ENCODE data around the gene SNX30. TPM values are rescaled to one million over a fixed set of nuclear protein-coding genes. Genes with fewer than 3 reads are reported as not detected.

SNX30 gene
- total and polyA plus RNA-seq, 2 donors from 2014 or later = 7.9 to 22.9 TPM

GRCh38 chr9:112914524-112914923, 164.0 kb downstream of the SNX30 start:
- FAIRE-seq = no peak

GRCh38 chr9:112917047-112917986, 166.8 kb downstream of the SNX30 start:
- Histone ChIP-seq H3K36me3 (ENCODE audit: control insufficient read depth in 2 of 3, insufficient read depth in 3 of 3, low read length in 3 of 3) (no peaks in the 10 kb centered on the region), H3K9me3 (ENCODE audit: control insufficient read depth in 2 of 3, insufficient read depth in 1 of 3, low read length in 3 of 3) (no peaks in the 10 kb centered on the region), H3K27ac (ENCODE audit: low read depth in 2 of 2, low read length in 2 of 2) (no peak overlapping the region), H3K27me3 (ENCODE audit: control insufficient read depth, insufficient read depth, low read length) (no peaks in the 10 kb centered on the region), H3K9ac (ENCODE audit: low read length in 3 of 3) (no peak overlapping the region), H3K4me3 (ENCODE audit: low read length in 3 of 3) (no peak overlapping the region), H3K4me1 (ENCODE audit: control insufficient read depth in 2 of 3, insufficient read depth in 2 of 3, low read depth in 1 of 3, low read length in 3 of 3) (no peaks in the 10 kb centered on the region)
- FAIRE-seq (no peak), DNase-seq (no peak)
- intact Hi-C loops (cut with DNase I) = no loop called here
- no peak for TF ChIP-seq CTCF (IDR thresholded peaks at IDR 0.05; ENCODE audit: borderline replicate concordance, extremely low read depth, insufficient read depth)

More at GRCh38 chr9:112914524-112914923, 164.0 kb downstream of the SNX30 start:
- H3K27me3 ChIP-seq (ENCODE audit: control insufficient read depth, insufficient read depth, low read length) = no peaks in the 10 kb centered on the region
- H3K9ac ChIP-seq (ENCODE audit: low read length in 3 of 3) = no peak overlapping the region
- no peaks in the 10 kb centered on the region for H3K9me3 ChIP-seq (ENCODE audit: control insufficient read depth in 2 of 3, insufficient read depth in 1 of 3, low read length in 3 of 3)
- intact Hi-C loops (cut with DNase I) = no loop called here
- no peaks in the 10 kb centered on the region for H3K4me1 ChIP-seq (ENCODE audit: control insufficient read depth in 2 of 3, insufficient read depth in 2 of 3, low read depth in 1 of 3, low read length in 3 of 3)
- no peak for DNase-seq
- H3K27ac ChIP-seq (ENCODE audit: low read depth in 2 of 2, low read length in 2 of 2) = no peak overlapping the region
- no peak for TF ChIP-seq CTCF (IDR thresholded peaks at IDR 0.05; ENCODE audit: borderline replicate concordance, extremely low read depth, insufficient read depth)
- H3K36me3 ChIP-seq (ENCODE audit: control insufficient read depth in 2 of 3, insufficient read depth in 3 of 3, low read length in 3 of 3) = no peaks in the 10 kb centered on the region
- H3K4me3 ChIP-seq (ENCODE audit: low read length in 3 of 3) = no peak overlapping the region

GRCh38 chr9:112917987-112918362, 167.4 kb downstream of the SNX30 start:
- no peaks in the 10 kb centered on the region for H3K27me3 ChIP-seq (ENCODE audit: control insufficient read depth, insufficient read depth, low read length)
- H3K9me3 ChIP-seq (ENCODE audit: control insufficient read depth in 2 of 3, insufficient read depth in 1 of 3, low read length in 3 of 3) = no peaks in the 10 kb centered on the region
- no peak overlapping the region for H3K9ac ChIP-seq (ENCODE audit: low read length in 3 of 3)
- TF ChIP-seq CTCF (IDR thresholded peaks at IDR 0.05; ENCODE audit: borderline replicate concordance, extremely low read depth, insufficient read depth) = no peak
- FAIRE-seq (no peak), DNase-seq (no peak)
- no peaks in the 10 kb centered on the region for H3K36me3 ChIP-seq (ENCODE audit: control insufficient read depth in 2 of 3, insufficient read depth in 3 of 3, low read length in 3 of 3)
- no peak overlapping the region for H3K27ac ChIP-seq (ENCODE audit: low read depth in 2 of 2, low read length in 2 of 2)
- intact Hi-C loops (cut with DNase I) = no loop called here
- H3K4me1 ChIP-seq (ENCODE audit: control insufficient read depth in 2 of 3, insufficient read depth in 2 of 3, low read depth in 1 of 3, low read length in 3 of 3) = no peaks in the 10 kb centered on the region
- H3K4me3 ChIP-seq (ENCODE audit: low read length in 3 of 3) = no peak overlapping the region
